MM.1S (cell line): ENCODE data around the gene IMPG1.

Source experiments
- EZH2 ChIP-seq: fragments of 300-600 bp; sonication (generic); optimal IDR thresholded peaks from 2 replicates; pipeline ENCODE3; 2017; ENCODE audit warnings: low read depth, mild to moderate bottlenecking, antibody characterized with exemption, low read length, mixed read lengths
- EZH2phosphoT487 ChIP-seq: fragments of 300-600 bp; sonication (generic); IDR thresholded peaks from 2 replicates; pipeline ENCODE4 v1.6.1; 2018; ENCODE audit warnings: antibody characterized with exemption, low read length
- TF ChIP-seq, protein P1 (sequence below): fragments of 300-600 bp; sonication (generic); IDR thresholded peaks from 2 replicates; pipeline ENCODE4 v1.5.1; 2016; ENCODE audit warnings: antibody characterized with exemption, low read length, mixed read lengths

DNA sequence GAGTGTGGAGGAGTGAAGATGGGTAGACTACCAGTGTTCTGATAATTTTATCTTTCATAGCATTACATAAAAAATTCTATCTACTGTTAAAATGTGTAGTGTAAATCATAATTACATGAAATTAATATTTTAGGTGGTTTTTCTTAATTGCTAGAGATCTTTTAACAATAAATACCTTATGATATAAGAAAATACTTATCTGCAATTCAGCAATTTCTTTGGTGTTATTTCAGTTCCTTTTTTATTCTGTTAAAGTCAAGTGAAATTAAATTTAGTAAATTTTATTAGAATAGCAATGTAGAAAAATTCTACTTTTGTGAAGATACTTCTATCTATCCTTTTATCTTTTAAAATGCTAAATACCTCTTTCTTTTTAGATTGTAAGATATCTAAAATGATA is 104.3 kb downstream of the IMPG1 start:
- TF ChIP-seq EZH2 (no peak), EZH2phosphoT487 (no peak)
- TF ChIP-seq, protein P1, sequence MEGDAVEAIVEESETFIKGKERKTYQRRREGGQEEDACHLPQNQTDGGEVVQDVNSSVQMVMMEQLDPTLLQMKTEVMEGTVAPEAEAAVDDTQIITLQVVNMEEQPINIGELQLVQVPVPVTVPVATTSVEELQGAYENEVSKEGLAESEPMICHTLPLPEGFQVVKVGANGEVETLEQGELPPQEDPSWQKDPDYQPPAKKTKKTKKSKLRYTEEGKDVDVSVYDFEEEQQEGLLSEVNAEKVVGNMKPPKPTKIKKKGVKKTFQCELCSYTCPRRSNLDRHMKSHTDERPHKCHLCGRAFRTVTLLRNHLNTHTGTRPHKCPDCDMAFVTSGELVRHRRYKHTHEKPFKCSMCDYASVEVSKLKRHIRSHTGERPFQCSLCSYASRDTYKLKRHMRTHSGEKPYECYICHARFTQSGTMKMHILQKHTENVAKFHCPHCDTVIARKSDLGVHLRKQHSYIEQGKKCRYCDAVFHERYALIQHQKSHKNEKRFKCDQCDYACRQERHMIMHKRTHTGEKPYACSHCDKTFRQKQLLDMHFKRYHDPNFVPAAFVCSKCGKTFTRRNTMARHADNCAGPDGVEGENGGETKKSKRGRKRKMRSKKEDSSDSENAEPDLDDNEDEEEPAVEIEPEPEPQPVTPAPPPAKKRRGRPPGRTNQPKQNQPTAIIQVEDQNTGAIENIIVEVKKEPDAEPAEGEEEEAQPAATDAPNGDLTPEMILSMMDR, result no peak
